ENCODE data around the gene VCP. TPM values are rescaled to one million over a fixed set of nuclear protein-coding genes. Genes with fewer than 3 reads are reported as not detected.

VCP gene
- total RNA-seq, 1 donor from 2014 or later, result 244 TPM

DNA sequence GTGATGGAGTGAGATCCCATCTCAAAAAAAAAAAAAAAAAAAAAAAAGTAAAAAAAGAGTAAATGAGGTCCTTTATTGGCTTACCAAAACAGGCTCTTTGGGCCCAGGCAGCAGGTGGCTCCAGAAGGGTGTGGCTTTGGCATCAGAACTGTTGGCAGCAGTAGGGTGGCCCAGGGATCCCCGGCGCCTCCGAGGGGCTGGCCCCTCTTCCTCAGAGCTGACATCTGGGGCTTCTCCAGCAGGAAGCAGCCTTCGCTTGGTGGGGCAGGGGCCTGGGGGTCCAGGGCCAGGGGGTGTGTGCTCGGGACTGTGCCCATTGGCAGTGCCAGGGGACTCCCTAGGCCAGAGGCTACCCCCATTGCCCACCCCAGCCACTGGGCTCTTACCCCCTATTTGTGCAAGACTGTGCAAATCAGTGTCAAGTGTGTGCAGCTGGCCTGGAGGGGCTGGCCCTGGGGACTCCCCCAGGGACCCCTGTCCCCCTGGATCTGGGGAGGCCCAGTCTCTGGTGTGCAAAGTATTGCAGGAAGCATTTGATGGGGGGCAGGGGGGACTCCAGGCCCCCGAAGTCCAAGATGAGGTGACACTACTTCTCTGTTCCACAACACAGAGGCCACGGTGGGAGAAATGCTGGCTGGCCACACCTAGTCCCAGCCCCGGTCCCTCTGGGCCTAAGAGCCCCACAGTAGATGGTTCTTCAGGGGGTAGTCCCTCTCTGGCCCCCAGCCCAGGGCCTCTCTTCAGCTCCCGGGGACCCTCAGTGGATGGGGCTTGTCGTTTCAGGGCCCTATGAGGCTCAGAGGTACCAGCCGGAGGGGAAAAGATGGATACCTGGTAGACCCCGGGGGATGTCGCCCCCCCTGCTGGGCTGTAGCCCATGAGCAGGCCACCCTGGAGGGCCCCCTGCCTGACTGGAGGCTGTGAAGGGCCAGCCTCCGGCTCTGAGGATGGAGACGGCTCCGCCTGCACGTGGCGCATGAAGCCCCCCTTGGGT is 35.2 kb upstream of the VCP start:
- TF ChIP-seq, protein P1, sequence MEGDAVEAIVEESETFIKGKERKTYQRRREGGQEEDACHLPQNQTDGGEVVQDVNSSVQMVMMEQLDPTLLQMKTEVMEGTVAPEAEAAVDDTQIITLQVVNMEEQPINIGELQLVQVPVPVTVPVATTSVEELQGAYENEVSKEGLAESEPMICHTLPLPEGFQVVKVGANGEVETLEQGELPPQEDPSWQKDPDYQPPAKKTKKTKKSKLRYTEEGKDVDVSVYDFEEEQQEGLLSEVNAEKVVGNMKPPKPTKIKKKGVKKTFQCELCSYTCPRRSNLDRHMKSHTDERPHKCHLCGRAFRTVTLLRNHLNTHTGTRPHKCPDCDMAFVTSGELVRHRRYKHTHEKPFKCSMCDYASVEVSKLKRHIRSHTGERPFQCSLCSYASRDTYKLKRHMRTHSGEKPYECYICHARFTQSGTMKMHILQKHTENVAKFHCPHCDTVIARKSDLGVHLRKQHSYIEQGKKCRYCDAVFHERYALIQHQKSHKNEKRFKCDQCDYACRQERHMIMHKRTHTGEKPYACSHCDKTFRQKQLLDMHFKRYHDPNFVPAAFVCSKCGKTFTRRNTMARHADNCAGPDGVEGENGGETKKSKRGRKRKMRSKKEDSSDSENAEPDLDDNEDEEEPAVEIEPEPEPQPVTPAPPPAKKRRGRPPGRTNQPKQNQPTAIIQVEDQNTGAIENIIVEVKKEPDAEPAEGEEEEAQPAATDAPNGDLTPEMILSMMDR (conservative IDR thresholded peaks at IDR 0.05; ENCODE audit: low read depth, low read length), result no peak
- DNase-seq (ENCODE audit: low read depth), result no peak
- no peak overlapping the region for H3K4me3 ChIP-seq (ENCODE audit: low read depth, low read length)

DNA sequence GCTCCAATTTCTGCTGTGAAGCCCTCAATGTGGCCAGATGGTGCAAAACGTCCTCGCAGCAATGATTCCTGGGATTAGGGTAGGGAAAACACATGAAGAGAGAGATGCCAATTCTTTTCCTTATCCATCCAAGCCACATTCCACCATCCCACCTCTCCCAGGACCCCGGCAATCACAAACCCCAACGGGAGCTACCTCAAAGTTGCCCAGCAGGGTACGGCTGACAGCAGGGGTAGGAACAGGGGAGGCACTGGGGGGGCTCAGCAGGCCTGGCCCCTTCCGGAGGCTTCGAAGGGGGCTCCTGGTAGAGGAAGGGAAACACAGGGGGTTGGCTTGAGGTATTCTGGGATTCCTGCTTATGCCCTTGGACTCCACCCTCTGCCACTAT is 33.9 kb upstream of the VCP start:
- H3K4me3 ChIP-seq (ENCODE audit: low read depth, low read length), result no peak overlapping the region
- no peak for DNase-seq (ENCODE audit: low read depth)
- TF ChIP-seq, protein P1 (conservative IDR thresholded peaks at IDR 0.05; ENCODE audit: low read depth, low read length), result no peak

GRCh38 chr9:35105571-35106342 is 33.3 kb upstream of the VCP start:
- TF ChIP-seq, protein P1 (conservative IDR thresholded peaks at IDR 0.05; ENCODE audit: low read depth, low read length), result no peak
- no peak for DNase-seq (ENCODE audit: low read depth)
- H3K4me3 ChIP-seq (ENCODE audit: low read depth, low read length), result no peak overlapping the region

DNA sequence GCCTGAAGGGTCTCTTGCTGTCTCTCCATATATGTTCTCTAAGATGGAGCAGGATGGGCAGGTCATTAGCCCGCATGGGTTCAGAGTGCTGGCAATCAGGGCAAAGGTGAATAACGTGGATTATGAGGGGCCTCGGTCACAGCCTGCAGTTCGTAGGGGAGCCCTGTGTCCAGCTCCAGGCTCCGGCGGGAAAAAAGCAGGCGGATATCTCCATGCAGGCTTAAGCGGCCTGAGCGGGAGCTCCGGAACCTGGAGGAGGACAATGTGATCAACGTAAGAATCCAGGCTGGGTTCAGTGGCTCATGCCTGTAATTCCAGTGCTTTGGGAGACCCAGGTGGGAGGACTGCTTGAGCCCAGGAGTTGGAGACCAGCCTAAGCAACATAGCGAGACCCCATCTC is 32.7 kb upstream of the VCP start:
- no peak overlapping the region for H3K4me3 ChIP-seq (ENCODE audit: low read depth, low read length)
- TF ChIP-seq, protein P1 (conservative IDR thresholded peaks at IDR 0.05; ENCODE audit: low read depth, low read length), result no peak
- DNase-seq (ENCODE audit: low read depth), result no peak

DNA sequence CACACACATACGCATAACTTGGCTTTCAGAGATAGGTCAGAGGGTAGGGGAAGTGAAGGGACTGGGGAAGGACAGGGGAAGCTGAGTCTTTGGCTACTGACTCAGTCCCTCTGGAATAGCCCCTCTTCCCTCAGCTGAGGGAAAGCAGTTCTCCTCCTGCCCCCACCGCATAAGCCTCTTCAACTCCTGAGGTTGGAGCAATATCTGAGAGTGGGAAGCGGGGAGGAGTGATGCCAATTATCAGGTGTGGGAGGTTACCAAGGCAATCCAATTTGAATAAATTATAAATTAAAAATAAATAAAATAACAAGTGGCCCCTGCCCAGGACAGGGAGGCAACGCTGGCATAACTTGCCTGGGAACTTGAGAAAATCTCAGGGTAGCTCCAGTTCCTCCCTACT is 32.2 kb upstream of the VCP start:
- H3K4me3 ChIP-seq (ENCODE audit: low read depth, low read length), result no peak overlapping the region
- no peak for DNase-seq (ENCODE audit: low read depth)
- TF ChIP-seq, protein P1 (conservative IDR thresholded peaks at IDR 0.05; ENCODE audit: low read depth, low read length), result no peak

GRCh38 chr9:35103660-35104191 is 31.3 kb upstream of the VCP start:
- no peak for DNase-seq (ENCODE audit: low read depth)
- H3K4me3 ChIP-seq (ENCODE audit: low read depth, low read length), result peak overlapping the region; percentile 97
- TF ChIP-seq, protein P1 (conservative IDR thresholded peaks at IDR 0.05; ENCODE audit: low read depth, low read length), result no peak
